HG03460 (cell line): Measurements from ENCODE around the gene SEC22C.

Source experiments
- ATAC-seq: cut with Tn5 transposase; IDR thresholded peaks from one replicate; pipeline ENCODE4 v1.9.1; 2021; ENCODE audit not compliant: unreplicated experiment

Gene SEC22C

GRCh38 chr3:42515976-42516375, 65.8 kb downstream of the SEC22C start:
- no peak for ATAC-seq

DNA sequence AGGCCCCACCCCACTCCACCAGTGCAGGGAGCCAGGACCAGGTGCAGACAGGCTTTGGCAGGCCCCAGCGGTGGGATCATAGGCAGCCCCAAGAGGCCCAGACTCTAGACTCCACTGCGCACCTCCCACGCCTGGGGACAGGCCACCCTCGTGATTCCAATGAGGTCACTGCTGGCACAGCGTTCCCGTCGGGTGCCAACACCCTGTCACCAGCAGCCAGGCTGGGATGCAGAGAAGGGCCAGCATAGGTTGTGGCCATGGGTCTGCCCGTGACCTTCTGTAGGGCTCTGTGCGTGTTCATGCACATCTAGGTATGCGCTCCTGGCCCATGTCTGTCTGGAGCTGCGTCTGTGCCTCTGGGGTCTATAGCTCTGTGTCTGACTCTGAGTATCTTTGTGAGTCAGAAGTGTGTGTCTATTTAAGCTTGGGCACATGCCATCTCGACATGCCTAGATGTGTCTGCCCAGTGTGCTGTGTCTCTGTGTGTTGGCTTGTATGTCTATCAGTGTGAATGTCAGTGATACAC, 66.3 kb downstream of the SEC22C start:
- ATAC-seq = no peak

GRCh38 chr3:42514876-42515275, 66.9 kb downstream of the SEC22C start:
- no peak for ATAC-seq

DNA sequence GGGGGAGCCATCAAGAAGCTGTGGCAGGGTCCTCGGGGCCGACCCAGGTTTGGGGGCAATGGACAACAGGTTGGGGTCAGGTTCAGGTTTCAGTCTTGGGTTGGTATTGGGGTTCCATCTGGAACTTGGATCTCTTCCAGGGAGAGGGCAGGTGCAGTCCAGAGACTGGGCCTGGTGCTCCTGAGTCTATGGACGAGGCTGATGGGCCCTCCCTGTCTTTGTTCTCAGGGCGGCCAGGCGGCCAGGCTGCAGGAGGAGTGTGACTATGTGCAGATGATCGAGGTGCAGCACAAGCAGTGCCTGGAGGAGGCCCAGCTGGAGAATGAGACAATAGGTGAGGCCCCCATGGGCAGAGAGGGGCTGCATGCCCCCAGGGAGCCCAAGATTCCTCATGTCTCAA, 68.2 kb downstream of the SEC22C start:
- ATAC-seq = no peak

DNA sequence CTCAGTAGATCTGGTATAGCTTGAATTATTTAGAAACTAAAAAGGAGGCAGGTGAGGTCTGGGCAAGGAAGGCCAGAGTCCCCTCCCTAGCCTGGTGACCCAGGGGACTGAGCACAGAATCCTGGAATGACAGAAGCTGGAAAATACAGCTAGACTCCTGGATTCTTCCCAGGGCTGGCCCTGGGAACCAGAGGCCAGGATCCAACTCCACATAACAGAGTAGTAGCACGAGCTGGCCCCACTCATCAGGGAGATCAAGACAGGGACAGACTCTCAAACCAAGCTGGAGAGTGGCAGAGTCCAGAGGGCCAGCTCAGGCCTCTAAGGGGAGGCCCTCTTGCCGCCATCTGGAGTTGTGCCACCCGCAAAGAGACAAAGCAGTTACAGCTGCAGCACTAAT, 68.6 kb downstream of the SEC22C start:
- ATAC-seq = no peak

DNA sequence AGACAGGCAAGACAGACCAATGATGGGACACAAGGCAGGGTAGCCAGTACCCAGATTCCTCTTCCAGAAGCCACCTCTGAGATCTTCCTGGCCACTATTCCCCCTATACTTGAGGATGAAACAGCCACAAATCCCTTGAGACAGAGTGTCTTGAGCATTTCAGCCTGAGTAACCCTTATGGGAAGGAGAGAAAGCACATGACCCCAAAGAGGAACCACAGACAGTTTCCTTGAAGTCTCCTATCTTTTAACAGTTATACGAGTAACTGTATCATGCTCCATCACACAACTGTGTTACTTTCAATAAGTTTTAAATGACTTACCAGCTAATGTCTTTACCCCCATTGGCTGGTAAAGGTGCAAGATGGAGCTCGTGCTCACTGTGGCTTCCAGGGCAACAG, 70.0 kb downstream of the SEC22C start:
- ATAC-seq = no peak

- no peak for ATAC-seq
These were observed 70.6 kb downstream of the SEC22C start for GRCh38 chr3:42511201-42511600.

DNA sequence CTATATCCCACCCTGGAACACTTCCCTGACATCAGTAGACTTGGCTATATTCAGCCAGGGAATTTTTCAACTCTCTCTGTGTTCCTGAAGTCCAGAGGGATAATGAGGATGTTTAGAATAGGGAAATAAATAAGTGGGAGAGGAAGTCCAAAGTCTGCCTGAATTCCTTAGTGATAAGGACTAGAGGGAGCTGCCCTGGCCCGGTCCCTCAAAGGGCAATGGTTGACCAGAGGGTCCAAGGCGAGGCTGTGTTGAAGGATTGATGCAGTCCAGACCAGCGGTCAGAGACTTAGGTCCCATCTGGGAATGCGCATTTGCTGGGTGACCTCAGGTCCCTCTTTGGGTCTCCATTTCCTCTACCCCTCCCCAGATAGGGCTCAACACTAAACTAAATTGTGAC, 71.4 kb downstream of the SEC22C start:
- ATAC-seq = no peak

- ATAC-seq = no peak
These were observed 72.7 kb downstream of the SEC22C start for GRCh38 chr3:42509111-42509510.

DNA sequence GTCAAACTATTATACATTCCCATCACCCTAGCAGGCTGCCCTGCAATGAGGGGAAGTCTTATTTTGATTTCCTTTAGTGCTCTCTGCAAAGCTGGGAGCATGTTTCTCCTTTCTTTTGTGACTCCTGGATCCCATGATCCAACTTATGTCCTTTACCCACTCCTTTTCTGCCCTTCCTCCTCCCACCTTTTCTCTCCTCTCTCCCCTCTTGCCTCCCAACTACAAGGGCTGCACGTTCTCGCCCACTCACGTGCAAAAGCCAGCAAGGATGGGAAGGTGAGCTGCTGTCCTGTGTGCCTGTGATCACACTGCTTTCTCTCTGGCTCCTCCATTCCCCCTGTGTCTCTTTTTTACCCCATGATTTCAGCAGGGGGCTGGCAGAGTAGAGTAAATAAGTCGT, 73.2 kb downstream of the SEC22C start:
- ATAC-seq = no peak

- ATAC-seq = no peak
These were observed 73.9 kb downstream of the SEC22C start for GRCh38 chr3:42507761-42508335.

- ATAC-seq = no peak
These were observed 74.5 kb downstream of the SEC22C start for GRCh38 chr3:42507252-42507651.

DNA sequence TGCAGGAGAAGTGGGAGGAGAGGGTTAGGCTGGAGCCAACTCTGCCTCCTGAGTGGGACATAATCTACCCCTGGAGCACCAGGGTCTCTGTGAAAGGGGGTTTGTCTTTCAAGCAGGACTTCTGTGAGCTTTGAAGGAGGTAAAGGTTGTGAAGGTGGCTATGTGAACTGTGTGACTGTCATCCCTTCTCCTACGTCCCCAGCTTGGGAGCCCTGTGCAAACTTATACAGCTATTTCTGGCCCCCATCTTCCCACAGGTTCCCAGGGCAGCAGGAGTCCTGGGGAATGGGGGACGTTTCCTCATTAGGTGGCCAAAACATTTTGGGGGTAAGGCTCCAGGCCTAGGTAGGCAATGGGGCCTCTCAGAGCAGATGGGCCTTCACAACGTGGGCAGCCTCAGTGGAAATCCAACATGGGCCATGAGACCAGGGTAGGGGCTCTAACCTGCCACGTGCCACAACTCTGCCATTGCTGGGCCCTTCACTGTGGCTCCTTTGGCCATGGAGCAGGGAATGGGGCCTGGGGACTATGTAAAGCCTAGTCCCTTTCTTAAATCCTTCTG, 75.8 kb downstream of the SEC22C start:
- ATAC-seq = no peak

DNA sequence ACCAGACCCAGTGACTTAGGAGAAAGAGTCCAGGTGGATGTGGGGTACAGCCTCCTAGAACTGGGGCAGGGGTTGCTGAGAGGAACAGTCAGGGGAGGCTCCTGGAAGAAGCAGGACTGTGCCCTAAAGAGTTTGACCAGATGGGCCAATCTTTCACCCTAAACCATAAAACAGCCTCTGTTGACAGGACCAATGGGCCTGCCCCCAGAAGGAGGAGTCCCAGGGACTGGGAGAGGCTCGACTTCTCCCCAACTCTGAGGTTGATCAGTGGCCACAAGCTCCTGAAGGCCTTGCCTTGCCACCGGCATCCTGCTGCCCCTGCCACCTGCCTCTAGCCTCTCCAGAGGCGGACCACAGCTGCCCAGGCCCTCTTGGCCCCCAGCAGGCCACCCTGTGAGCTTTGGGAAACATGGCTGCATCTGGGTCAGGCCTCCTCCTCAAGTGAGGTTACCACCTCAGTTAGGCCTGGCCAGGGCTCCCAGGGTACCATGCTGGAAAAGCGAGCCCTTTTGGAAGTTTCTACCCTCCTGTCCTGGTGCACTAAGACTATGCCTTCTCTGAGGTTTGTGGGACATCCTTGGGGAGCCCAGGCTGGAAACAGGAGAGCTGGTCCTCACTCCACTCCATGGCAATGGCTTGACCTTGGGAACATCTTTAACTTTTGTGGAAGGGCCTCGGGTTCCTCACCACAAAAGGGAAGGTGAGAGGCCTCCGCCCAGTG, 76.5 kb downstream of the SEC22C start:
- no peak for ATAC-seq

- ATAC-seq = no peak
These were observed 77.2 kb downstream of the SEC22C start for GRCh38 chr3:42504334-42505127.

GRCh38 chr3:42503957-42504333, 77.8 kb downstream of the SEC22C start:
- no peak for ATAC-seq

- ATAC-seq = no peak
These were observed 78.4 kb downstream of the SEC22C start for GRCh38 chr3:42503251-42503924.

DNA sequence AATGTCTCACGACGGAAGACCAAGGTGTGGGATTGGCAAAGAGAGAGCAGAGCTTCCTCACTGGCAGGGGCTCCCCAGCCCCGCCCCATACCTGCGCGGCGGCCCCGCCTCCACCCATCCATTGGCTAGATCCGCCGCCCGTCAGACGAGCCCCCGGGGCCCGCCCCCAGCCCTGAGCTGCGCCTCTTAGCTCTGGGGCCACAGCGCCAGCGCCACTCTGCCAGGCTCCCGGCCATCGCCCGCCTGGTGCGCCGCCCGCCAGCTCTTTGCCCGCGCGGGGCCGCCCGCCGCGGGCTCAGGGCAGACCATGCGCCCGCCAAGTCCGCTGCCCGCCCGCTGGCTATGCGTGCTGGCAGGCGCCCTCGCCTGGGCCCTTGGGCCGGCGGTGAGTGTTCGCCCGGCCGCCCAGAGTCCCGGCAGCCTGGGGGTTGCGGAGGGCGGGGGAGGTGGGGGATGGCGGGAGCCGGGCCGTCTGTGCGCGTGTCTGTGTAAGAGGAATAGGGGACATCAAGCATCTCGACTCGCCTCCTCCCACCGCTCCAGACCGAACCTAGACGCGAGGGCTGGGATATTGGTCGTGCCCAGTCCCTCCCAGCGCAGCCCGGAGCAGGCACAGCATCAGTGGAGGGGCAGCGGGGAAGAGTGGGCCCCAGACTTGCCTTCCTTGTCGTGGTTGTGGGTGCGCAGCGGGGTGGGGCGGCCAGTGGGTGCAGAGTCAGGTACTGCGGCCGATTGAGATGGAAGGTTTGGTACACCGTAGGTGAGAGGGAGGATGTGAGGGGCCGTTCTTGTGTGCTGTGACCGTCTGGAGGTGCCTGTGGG, 79.1 kb downstream of the SEC22C start, which contains the start of gene VIPR1:
Gene VIPR1 (plus strand): TSS at position 215 of the 822 bp plus-strand sequence. CDS start 93 bp downstream, at position 308.
- peak; percentile 92 for ATAC-seq

DNA sequence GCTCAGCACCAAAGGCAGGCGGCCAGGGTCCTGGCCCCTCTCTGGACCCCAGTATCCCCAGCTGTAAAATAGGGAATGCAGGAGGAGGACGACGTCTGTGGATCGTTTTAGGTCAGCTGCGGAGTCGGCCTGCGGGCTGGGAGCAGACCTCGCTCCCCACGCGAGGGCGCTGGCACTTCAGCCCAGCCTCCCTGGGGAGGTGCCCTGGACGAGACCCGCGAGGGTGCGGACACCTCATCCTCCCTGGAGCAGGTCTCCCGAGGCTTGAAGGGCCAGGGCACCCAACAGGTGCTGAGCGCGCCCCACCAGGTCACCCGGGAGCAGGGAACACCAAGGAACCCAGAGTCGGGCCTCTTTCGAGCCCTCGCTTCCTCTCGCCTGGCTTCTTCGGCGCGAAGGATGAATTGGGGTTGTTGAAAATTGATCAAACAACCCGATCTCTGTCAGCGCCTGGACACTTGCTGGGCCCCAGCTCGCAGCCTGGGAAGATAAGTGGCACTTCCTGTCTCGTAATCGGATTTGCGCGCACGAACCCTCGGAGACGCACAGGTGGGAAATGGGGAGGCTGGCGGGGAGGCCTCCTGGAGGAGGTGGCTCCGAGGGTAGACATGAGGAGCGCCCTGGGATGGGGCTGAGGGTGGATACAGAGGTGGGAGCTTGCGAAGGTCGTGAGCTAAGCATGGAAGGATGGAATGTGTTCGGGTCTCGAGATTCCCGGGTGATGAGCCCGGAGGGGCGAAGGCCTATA, 79.9 kb downstream of the SEC22C start:
- peak; percentile 5 for ATAC-seq
